H1 (cell line): ENCODE results near the gene CCDC30. TPM values are rescaled to one million over a fixed set of nuclear protein-coding genes. Genes with fewer than 3 reads are reported as not detected.

Experiments used
- CTCF ChIA-PET: fragments of 300-600 bp; sonication (Branson Sonifier 250); formaldehyde crosslinking; loops from one replicate; lab custom pipeline; 2021; ENCODE audit not compliant: partially characterized antibody; lab: Charles Lee
- POLR2A ChIA-PET: fragments of 300-600 bp; sonication (Branson Sonifier 250); formaldehyde crosslinking; loops from one replicate; lab custom pipeline; 2021; ENCODE audit warnings: inconsistent platforms; ENCODE audit not compliant: partially characterized antibody; lab: Charles Lee
- DNase-seq, 2 experiments: peaks; one replicate each; pipeline versions ENCODE4 v3.0.0 to v3.0.0-alpha.2; 2010 to 2022; ENCODE audit warnings: low spot score in 2 of 2, low read depth in 1 of 2, mixed read lengths in 1 of 2
- FAIRE-seq: peaks from 2 replicates; lab custom pipeline; 2011; peaks lifted over from hg19 to GRCh38; lab: Jason Lieb, UNC
- H2AFZ ChIP-seq: 2 replicates; pipeline ENCODE4 v1.8.1; 2012; ENCODE audit warnings: low read length, inconsistent platforms
- H2AK5ac ChIP-seq: 2 replicates; pipeline ENCODE4 v1.6.1; 2013; ENCODE audit warnings: low read depth, low read length
- H2BK120ac ChIP-seq: replicated peaks from 2 replicates; pipeline ENCODE3; 2013; ENCODE audit warnings: low read depth, low read length, inconsistent platforms
- H2BK12ac ChIP-seq: 2 replicates; pipeline ENCODE4 v1.6.1; 2013; ENCODE audit warnings: low read depth, low read length
- H2BK15ac ChIP-seq: 2 replicates; pipeline ENCODE4 v1.6.1; 2013; ENCODE audit warnings: low read length
- H2BK20ac ChIP-seq: 2 replicates; pipeline ENCODE4 v1.6.1; 2013; ENCODE audit warnings: low read length
- H2BK5ac ChIP-seq: 2 replicates; pipeline ENCODE4 v1.6.1; 2013; ENCODE audit warnings: low read depth, low read length
- H3K14ac ChIP-seq: 2 replicates; pipeline ENCODE4 v1.6.1; 2013; ENCODE audit warnings: inconsistent platforms; ENCODE audit not compliant: insufficient read length
- H3K18ac ChIP-seq: 2 replicates; pipeline ENCODE4 v1.6.1; 2013; ENCODE audit warnings: low read length; ENCODE audit errors: extremely low read depth
- H3K23ac ChIP-seq: 2 replicates; pipeline ENCODE4 v1.6.1; 2013; ENCODE audit warnings: inconsistent platforms; ENCODE audit not compliant: insufficient read length
- H3K23me2 ChIP-seq: 2 replicates; pipeline ENCODE4 v1.6.1; 2013; ENCODE audit warnings: low read depth, low read length
- H3K27ac ChIP-seq: 2 replicates; pipeline ENCODE4 v1.6.1; 2011; ENCODE audit warnings: low read depth, low read length, inconsistent platforms
- H3K27me3 ChIP-seq, 4 experiments: replicated peaks in 1 of 4; 1 replicate in 1 of 4; 2 replicates in 3 of 4; pipeline versions ENCODE4 v1.6.1 to v1.8.1; 2011 to 2013; ENCODE audit warnings: low read length in 3 of 4, mild to moderate bottlenecking in 3 of 4, inconsistent platforms in 2 of 4, mixed read lengths in 2 of 4, moderate library complexity in 1 of 4; ENCODE audit not compliant: control insufficient read depth in 3 of 4, insufficient read depth in 3 of 4; ENCODE audit errors: extremely low read depth in 1 of 4
- H3K36me3 ChIP-seq, 4 experiments: 2 replicates each; pipeline versions ENCODE4 v1.6.1 to v1.8.1; 2011 to 2013; ENCODE audit warnings: mild to moderate bottlenecking in 4 of 4, low read length in 3 of 4, moderate library complexity in 2 of 4, control low read depth in 1 of 4, inconsistent platforms in 1 of 4; ENCODE audit not compliant: insufficient read depth in 4 of 4, control insufficient read depth in 2 of 4
- H3K4ac ChIP-seq: replicated peaks from 2 replicates; pipeline ENCODE3; 2013; ENCODE audit warnings: low read length, low read depth, mixed read lengths, inconsistent platforms; ENCODE audit not compliant: insufficient read length
- H3K4me1 ChIP-seq, 4 experiments: replicated peaks in 1 of 4; 1 replicate in 1 of 4; 2 replicates in 3 of 4; pipeline versions ENCODE4 v1.6.1 to v1.8.1; 2011 to 2013; ENCODE audit warnings: low read length in 3 of 4, inconsistent platforms in 2 of 4, mixed read lengths in 1 of 4; ENCODE audit not compliant: insufficient read depth in 4 of 4, control insufficient read depth in 3 of 4
- H3K4me2 ChIP-seq, 2 experiments: 2 replicates each; pipeline versions ENCODE4 v1.6.1 to v1.8.1; 2011 to 2013; ENCODE audit warnings: low read depth in 2 of 2, low read length in 2 of 2, control low read depth in 1 of 2, inconsistent platforms in 1 of 2, mild to moderate bottlenecking in 1 of 2; ENCODE audit not compliant: insufficient read depth in 1 of 2
- H3K4me3 ChIP-seq, 4 experiments: fragments of 200-600, 300-600 bp in 1 of 4; sonication (generic), shearing (Covaris generic), sonication (Bioruptor Twin) in 1 of 4; 2 replicates each; pipeline versions ENCODE4 v1.5.1 to v1.8.1; 2011 to 2016; ENCODE audit warnings: low read length in 4 of 4, low read depth in 3 of 4, control low read depth in 2 of 4, inconsistent platforms in 2 of 4, mild to moderate bottlenecking in 2 of 4, mixed read lengths in 1 of 4, moderate library complexity in 1 of 4; ENCODE audit not compliant: insufficient read depth in 2 of 4; ENCODE audit errors: extremely low read depth in 1 of 4
- H3K56ac ChIP-seq: replicated peaks from 2 replicates; pipeline ENCODE3; 2013; ENCODE audit warnings: low read depth, mild to moderate bottlenecking, mixed read lengths, low read length, inconsistent platforms; ENCODE audit not compliant: insufficient read length
- H3K79me1 ChIP-seq: 2 replicates; pipeline ENCODE4 v1.6.1; 2013; ENCODE audit warnings: low read depth, low read length, control low read depth
- H3K79me2 ChIP-seq, 2 experiments: 2 replicates each; pipeline versions ENCODE4 v1.6.1 to v1.8.1; 2012 to 2013; ENCODE audit warnings: low read length in 2 of 2, mild to moderate bottlenecking in 2 of 2, inconsistent platforms in 1 of 2; ENCODE audit not compliant: insufficient read depth in 2 of 2, control insufficient read depth in 1 of 2
- H3K9ac ChIP-seq, 4 experiments: replicated peaks in 1 of 4; 1 replicate in 1 of 4; 2 replicates in 3 of 4; pipeline versions ENCODE4 v1.6.1 to v1.8.1; 2011 to 2013; ENCODE audit warnings: low read depth in 3 of 4, low read length in 3 of 4, control low read depth in 2 of 4, mild to moderate bottlenecking in 2 of 4, moderate library complexity in 2 of 4, inconsistent platforms in 1 of 4; ENCODE audit errors: extremely low read depth in 1 of 4
- H3K9me3 ChIP-seq, 2 experiments: 2 replicates each; pipeline versions ENCODE4 v1.6.1 to v1.8.1; 2012 to 2013; ENCODE audit warnings: mild to moderate bottlenecking in 2 of 2, moderate library complexity in 2 of 2, control low read depth in 1 of 2, inconsistent platforms in 1 of 2, low read depth in 1 of 2, low read length in 1 of 2, mixed read lengths in 1 of 2; ENCODE audit not compliant: insufficient read depth in 2 of 2
- H4K20me1 ChIP-seq, 2 experiments: replicated peaks in 1 of 2; 2 replicates each; pipeline versions ENCODE3 to v1.8.1; 2011 to 2013; ENCODE audit warnings: inconsistent platforms in 2 of 2, low read length in 2 of 2, mild to moderate bottlenecking in 1 of 2; ENCODE audit not compliant: insufficient read depth in 2 of 2, control insufficient read depth in 1 of 2
- H4K5ac ChIP-seq: 2 replicates; pipeline ENCODE4 v1.6.1; 2013; ENCODE audit warnings: low read length, low read depth, mixed read lengths, inconsistent platforms; ENCODE audit not compliant: insufficient read length
- H4K8ac ChIP-seq: 2 replicates; pipeline ENCODE4 v1.8.0; 2013; ENCODE audit warnings: mild to moderate bottlenecking, moderate library complexity, low read length, inconsistent platforms; ENCODE audit not compliant: insufficient read depth; ENCODE audit errors: extremely low read depth
- H4K91ac ChIP-seq: replicated peaks from 2 replicates; pipeline ENCODE3; 2013; ENCODE audit warnings: low read length, mixed read lengths, inconsistent platforms; ENCODE audit not compliant: insufficient read length
- JUND ChIP-seq: IDR thresholded peaks from 2 replicates; pipeline ENCODE4 v1.6.1; 2011; ENCODE audit warnings: mild to moderate bottlenecking, improper control_type of control experiment, low read length
- POLR2A ChIP-seq, 2 experiments: IDR thresholded peaks; 1 replicate in 1 of 2; 2 replicates in 1 of 2; pipeline ENCODE4 v1.6.1; 2011; ENCODE audit warnings: low read depth in 2 of 2, low read length in 2 of 2, mild to moderate bottlenecking in 2 of 2; ENCODE audit errors: control extremely low read depth in 1 of 2
- polyA plus RNA-seq, 7 experiments: library from polyadenylated mRNA; depleted of rRNA in 3 of 7; stranded (reverse) in 5 of 7; unstranded in 2 of 7; fragments of >200 nt in 5 of 7; fragments of 200-250 nt in 2 of 7; gene quantifications; 1 replicate in 5 of 7; 2 replicates in 1 of 7; 4 replicates in 1 of 7; pipeline versions ENCODE4 v1.2.1 to v1.2.3, GENCODE V29; 2011 to 2013; ENCODE audit warnings: missing spikeins in 2 of 7, mixed read lengths in 2 of 7
- total RNA-seq: library from RNA; stranded (reverse); fragmentation: NEBNext Ultra II Directional; extraction: Animal tissue kit (Norgen Biotek cat#: 25700); gene quantifications from 2 replicates; pipeline ENCODE4 v1.2.1, GENCODE V29; 2021

Gene CCDC30
- total and polyA plus RNA-seq, 2 of the 8 experiments (the other 6 are each of a cell fraction or from before 2014, with no cell fraction given) = 0.60 to 1.8 TPM

DNA sequence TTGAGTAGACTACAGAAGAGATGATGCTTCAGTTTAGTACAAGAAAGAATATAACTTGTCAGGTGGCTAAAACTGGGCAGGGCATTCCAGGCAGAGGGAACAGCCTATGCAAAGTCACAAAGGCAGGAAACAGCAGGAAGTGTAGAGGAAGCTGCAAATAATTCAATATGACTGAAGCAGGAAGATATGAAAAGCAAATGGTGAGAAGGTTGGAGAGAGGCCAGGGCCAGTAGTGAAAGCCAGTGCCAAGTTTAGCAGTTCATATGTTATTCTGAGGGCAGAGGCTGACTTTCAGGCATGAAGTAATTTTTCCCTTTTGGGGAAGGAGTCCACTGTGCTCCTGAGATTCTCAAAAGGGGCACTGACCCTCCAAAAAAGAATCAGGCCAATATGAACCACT lies 211.1 kb downstream of the CCDC30 start:
- Histone ChIP-seq H3K27ac (no peak overlapping the region), H3K23me2 (no peaks in the 10 kb centered on the region), H3K56ac (no peak overlapping the region), H3K36me3 (peaks cover 0 to 33% (median 7%) of the 10 kb centered on the region in 4 experiments; a peak in 5 of 8 replicates), H3K4me2 (no peak overlapping the region), H3K18ac (no peak overlapping the region), H2BK12ac (no peak overlapping the region), H3K27me3 (no peaks in the 10 kb centered on the region), H2AK5ac (no peak overlapping the region), H2BK120ac (no peak overlapping the region), H3K9ac (no peak overlapping the region)
- CTCF ChIA-PET = interaction anchor here (0.9 kb wide), 1 partner anchor 15 kb away, joined by 3 read pairs; no protein-coding TSS in a partner anchor
- POLR2A ChIA-PET = interaction anchor here (1.4 to 6.7 kb wide), 2 partner anchors 8 to 45 kb away, joined by 3 to 64 read pairs; partner anchors contain the start of gene YBX1
- TF ChIP-seq POLR2A (IDR thresholded peaks at IDR 0.05; ENCODE audit: control extremely low read depth in 1 of 2, low read depth in 2 of 2, low read length in 2 of 2) (no peak), JUND (no peak)
- TF ChIP-seq, all 59 proteins: peak for 0
- no peak overlapping the region for H2BK20ac ChIP-seq
- H2BK15ac ChIP-seq = no peak overlapping the region
- FAIRE-seq (no peak), DNase-seq (no peak)
- no peaks in the 10 kb centered on the region for H4K20me1 ChIP-seq
- H4K91ac ChIP-seq = no peak overlapping the region
- H3K23ac ChIP-seq = no peak overlapping the region
- H4K5ac ChIP-seq = no peak overlapping the region
- no peak overlapping the region for H3K4me3 ChIP-seq
- no peaks in the 10 kb centered on the region for H3K79me2 ChIP-seq
- H3K4me1 ChIP-seq = no peaks in the 10 kb centered on the region
- no peak overlapping the region for H2BK5ac ChIP-seq
- H4K8ac ChIP-seq = no peak overlapping the region
- H3K4ac ChIP-seq = no peak overlapping the region
- H2AFZ ChIP-seq = no peak overlapping the region
- no peaks in the 10 kb centered on the region for H3K9me3 ChIP-seq
- H3K79me1 ChIP-seq = no peaks in the 10 kb centered on the region
- H3K14ac ChIP-seq = no peak overlapping the region
